ENCODE results near the gene BSPH1. TPM values are rescaled to one million over a fixed set of nuclear protein-coding genes. Genes with fewer than 3 reads are reported as not detected.

BSPH1 gene
- total RNA-seq, 1 experiment from 2014 or later, result not detected

DNA sequence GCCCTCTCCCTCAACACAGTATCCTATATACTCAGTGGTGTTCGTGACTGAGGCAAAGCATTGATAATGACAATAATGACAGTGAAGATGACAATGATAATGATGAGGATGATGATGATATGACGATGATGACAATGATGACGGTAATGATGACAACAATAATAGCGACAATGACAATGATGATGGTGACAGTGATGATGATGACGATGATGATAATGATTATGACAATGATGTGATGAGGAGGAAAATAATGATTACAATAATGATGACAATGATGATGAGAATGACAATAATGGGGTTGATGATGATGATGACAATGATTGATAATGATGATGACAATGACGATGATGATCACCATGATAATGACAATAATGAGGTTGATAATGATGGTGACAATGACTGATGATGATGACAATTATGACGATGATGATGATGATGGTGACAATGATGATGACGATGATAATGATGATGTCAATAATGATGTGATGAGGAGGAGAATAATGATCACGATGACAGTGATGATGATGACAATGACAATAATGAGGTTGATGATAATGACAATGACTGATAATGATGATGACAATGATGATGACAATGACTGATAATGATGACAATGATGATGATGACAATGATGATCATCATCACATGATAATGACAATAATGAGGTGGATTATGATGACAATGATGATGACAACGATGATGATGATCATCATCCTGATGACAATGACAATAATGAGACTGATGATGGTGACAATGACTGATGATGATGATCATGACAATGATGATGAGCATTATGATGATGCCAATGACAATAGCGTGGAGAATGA lies 19.2 kb upstream of the BSPH1 start:
- Mint-ChIP-seq H3K36me3 (ENCODE audit: insufficient read depth, unreplicated experiment) (no peaks in the 10 kb centered on the region), H3K9me3 (ENCODE audit: unreplicated experiment) (peaks cover 9% of the 10 kb centered on the region), H3K4me1 (ENCODE audit: low read depth, unreplicated experiment) (no peaks in the 10 kb centered on the region), H3K27ac (ENCODE audit: unreplicated experiment) (no peak overlapping the region), H3K27me3 (ENCODE audit: insufficient read depth, unreplicated experiment) (peaks cover 6% of the 10 kb centered on the region), H3K4me3 (ENCODE audit: unreplicated experiment) (no peak overlapping the region)
- Histone ChIP-seq H3K36me3 (ENCODE audit: control insufficient read depth, insufficient read depth, low read length) (no peaks in the 10 kb centered on the region), H3K4me3 (ENCODE audit: low read depth, low read length) (no peak overlapping the region), H3K9me3 (no peaks in the 10 kb centered on the region), H3K27me3 (replicated peaks; ENCODE audit: control insufficient read depth, insufficient read depth, low read length) (no peaks in the 10 kb centered on the region; the same call in 1 of the 2 replicates), H3K4me1 (no peaks in the 10 kb centered on the region)
- BruUV-seq (replicated peaks), result no TSS peak
- intact Hi-C loops (cut with micrococcal nuclease; ENCODE audit: unreplicated experiment), result no loop called here
- CTCF ChIA-PET, result no interaction called here
- no peak for DNase-seq
- TF ChIP-seq, protein P1, sequence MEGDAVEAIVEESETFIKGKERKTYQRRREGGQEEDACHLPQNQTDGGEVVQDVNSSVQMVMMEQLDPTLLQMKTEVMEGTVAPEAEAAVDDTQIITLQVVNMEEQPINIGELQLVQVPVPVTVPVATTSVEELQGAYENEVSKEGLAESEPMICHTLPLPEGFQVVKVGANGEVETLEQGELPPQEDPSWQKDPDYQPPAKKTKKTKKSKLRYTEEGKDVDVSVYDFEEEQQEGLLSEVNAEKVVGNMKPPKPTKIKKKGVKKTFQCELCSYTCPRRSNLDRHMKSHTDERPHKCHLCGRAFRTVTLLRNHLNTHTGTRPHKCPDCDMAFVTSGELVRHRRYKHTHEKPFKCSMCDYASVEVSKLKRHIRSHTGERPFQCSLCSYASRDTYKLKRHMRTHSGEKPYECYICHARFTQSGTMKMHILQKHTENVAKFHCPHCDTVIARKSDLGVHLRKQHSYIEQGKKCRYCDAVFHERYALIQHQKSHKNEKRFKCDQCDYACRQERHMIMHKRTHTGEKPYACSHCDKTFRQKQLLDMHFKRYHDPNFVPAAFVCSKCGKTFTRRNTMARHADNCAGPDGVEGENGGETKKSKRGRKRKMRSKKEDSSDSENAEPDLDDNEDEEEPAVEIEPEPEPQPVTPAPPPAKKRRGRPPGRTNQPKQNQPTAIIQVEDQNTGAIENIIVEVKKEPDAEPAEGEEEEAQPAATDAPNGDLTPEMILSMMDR (IDR thresholded peaks at IDR 0.05; ENCODE audit: insufficient read depth in 1 of 2, low read depth in 1 of 2, low read length in 1 of 2, severe bottlenecking in 1 of 2, unreplicated experiment in 1 of 2), result no peak
- POLR2A ChIA-PET, result no interaction called here

DNA sequence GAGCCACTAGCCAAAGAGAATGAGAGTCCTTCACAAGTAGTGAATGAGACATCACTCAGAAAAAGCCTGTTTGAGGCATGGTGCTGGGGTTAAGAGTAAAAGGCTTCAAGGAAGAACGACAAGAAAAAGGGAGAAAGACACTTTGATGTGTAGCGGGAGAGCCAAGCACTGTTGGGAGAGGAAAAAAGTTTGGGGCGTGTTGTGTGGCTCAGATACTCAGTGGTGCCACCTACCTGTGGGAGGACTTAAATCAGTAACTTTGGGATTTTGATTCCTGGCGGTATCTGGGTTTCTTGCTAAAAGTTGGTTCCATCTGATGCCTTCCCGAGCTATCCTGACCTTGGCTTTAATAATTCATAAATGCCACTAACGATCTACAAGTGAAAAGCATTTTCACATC lies 14.8 kb upstream of the BSPH1 start:
- ChIA-PET POLR2A (no interaction called here), CTCF (interaction anchor here (0.7 kb wide), 1 partner anchor 273 kb away, joined by 6 read pairs; no protein-coding TSS in a partner anchor)
- BruUV-seq (replicated peaks), result no TSS peak
- DNase-seq, result peak in 1 of 2 experiments; percentile 32
- no peak overlapping the region for H3K4me3 ChIP-seq (ENCODE audit: low read depth, low read length)
- H3K36me3 Mint-ChIP-seq (ENCODE audit: insufficient read depth, unreplicated experiment), result no peaks in the 10 kb centered on the region
- H3K36me3 ChIP-seq (ENCODE audit: control insufficient read depth, insufficient read depth, low read length), result no peaks in the 10 kb centered on the region
- no peaks in the 10 kb centered on the region for H3K9me3 ChIP-seq
- intact Hi-C loops (cut with micrococcal nuclease; ENCODE audit: unreplicated experiment), result no loop called here
- no peaks in the 10 kb centered on the region for H3K4me1 ChIP-seq
- no peaks in the 10 kb centered on the region for H3K27me3 ChIP-seq (replicated peaks; ENCODE audit: control insufficient read depth, insufficient read depth, low read length)
- H3K4me1 Mint-ChIP-seq (ENCODE audit: low read depth, unreplicated experiment), result no peaks in the 10 kb centered on the region
- peaks cover 9% of the 10 kb centered on the region for H3K9me3 Mint-ChIP-seq (ENCODE audit: unreplicated experiment)
- TF ChIP-seq, protein P1 (IDR thresholded peaks at IDR 0.05; ENCODE audit: insufficient read depth in 1 of 2, low read depth in 1 of 2, low read length in 1 of 2, severe bottlenecking in 1 of 2, unreplicated experiment in 1 of 2), result peak; percentile 15 to 40
- peaks cover 2% of the 10 kb centered on the region for H3K27me3 Mint-ChIP-seq (ENCODE audit: insufficient read depth, unreplicated experiment)
- H3K27ac Mint-ChIP-seq (ENCODE audit: unreplicated experiment), result no peak overlapping the region
- H3K4me3 Mint-ChIP-seq (ENCODE audit: unreplicated experiment), result peak overlapping the region; percentile 4

DNA sequence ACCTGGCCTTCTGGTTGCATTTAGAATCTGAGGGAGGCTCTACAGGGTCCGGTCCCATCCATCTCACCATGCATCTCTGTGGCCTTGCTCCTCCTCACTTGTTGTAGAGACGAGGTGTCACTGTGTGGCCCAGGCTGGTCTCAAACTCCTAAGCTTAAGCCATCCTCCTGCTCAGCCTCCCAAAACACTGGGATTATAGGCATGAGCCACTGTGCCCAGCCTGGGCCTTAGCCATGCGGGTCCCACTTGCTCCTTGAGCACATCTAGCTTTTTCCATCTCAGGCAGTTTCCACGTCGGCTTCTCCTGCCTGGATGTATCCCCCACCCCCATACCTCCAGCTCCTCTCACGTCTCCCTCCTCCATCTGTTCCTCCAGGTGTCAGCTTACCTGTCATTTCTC lies 12.3 kb upstream of the BSPH1 start:
- no peaks in the 10 kb centered on the region for H3K36me3 ChIP-seq (ENCODE audit: control insufficient read depth, insufficient read depth, low read length)
- H3K4me1 Mint-ChIP-seq (ENCODE audit: low read depth, unreplicated experiment), result no peaks in the 10 kb centered on the region
- no peak overlapping the region for H3K27ac Mint-ChIP-seq (ENCODE audit: unreplicated experiment)
- H3K9me3 ChIP-seq, result peaks cover 9% of the 10 kb centered on the region
- DNase-seq, result no peak
- H3K27me3 ChIP-seq (replicated peaks; ENCODE audit: control insufficient read depth, insufficient read depth, low read length), result no peaks in the 10 kb centered on the region
- no peaks in the 10 kb centered on the region for H3K36me3 Mint-ChIP-seq (ENCODE audit: insufficient read depth, unreplicated experiment)
- no peak overlapping the region for H3K4me3 Mint-ChIP-seq (ENCODE audit: unreplicated experiment)
- TF ChIP-seq, protein P1 (IDR thresholded peaks at IDR 0.05; ENCODE audit: insufficient read depth in 1 of 2, low read depth in 1 of 2, low read length in 1 of 2, severe bottlenecking in 1 of 2, unreplicated experiment in 1 of 2), result no peak
- intact Hi-C loops (cut with micrococcal nuclease; ENCODE audit: unreplicated experiment), result no loop called here
- H3K4me1 ChIP-seq, result no peaks in the 10 kb centered on the region
- peaks cover 15% of the 10 kb centered on the region for H3K9me3 Mint-ChIP-seq (ENCODE audit: unreplicated experiment)
- peaks cover 2% of the 10 kb centered on the region for H3K27me3 Mint-ChIP-seq (ENCODE audit: insufficient read depth, unreplicated experiment)
- POLR2A ChIA-PET, result no interaction called here
- no peak overlapping the region for H3K4me3 ChIP-seq (ENCODE audit: low read depth, low read length)
- CTCF ChIA-PET, result no interaction called here
- BruUV-seq (replicated peaks), result no TSS peak
